OCI-LY7 (cell line): Measurements from ENCODE around the gene P2RY1. TPM values are rescaled to one million over a fixed set of nuclear protein-coding genes. Genes with fewer than 3 reads are reported as not detected.

Source experiments
- BruUV-seq: library from RNA; stranded (reverse); fragments of 400-500 nt; replicated peaks from 2 replicates; lab custom pipeline; 2021; lab: Mats Ljungman, UMichigan
- CTCF ChIA-PET: fragments of 300-600 bp; sonication (Branson Sonifier 250); formaldehyde crosslinking; loops from one replicate; lab custom pipeline; 2022; ENCODE audit warnings: antibody characterized with exemption; ENCODE audit not compliant: unreplicated experiment; lab: Charles Lee
- POLR2A ChIA-PET: fragments of 300-600 bp; sonication (Branson Sonifier 250); formaldehyde crosslinking; loops from one replicate; lab custom pipeline; 2022; ENCODE audit warnings: antibody characterized with exemption; lab: Charles Lee
- DNase-seq: peaks from one replicate; pipeline ENCODE4 v3.0.0-alpha.2; 2015; ENCODE audit warnings: low spot score
- H2AFZ ChIP-seq: fragments of 200-600 bp; sonication (generic), shearing (Covaris generic); 2 replicates; pipeline ENCODE4 v1.6.1; 2014; ENCODE audit warnings: mild to moderate bottlenecking, antibody characterized with exemption, low read length, moderate library complexity
- H3K27ac ChIP-seq: fragments of 200-600 bp; sonication (generic); 2 replicates; pipeline ENCODE4 v1.5.1; 2014; ENCODE audit warnings: mixed run types, low read depth, mild to moderate bottlenecking, moderate library complexity, low read length, inconsistent platforms; ENCODE audit not compliant: poor library complexity, severe bottlenecking
- H3K36me3 ChIP-seq: fragments of 200-600 bp; sonication (generic); 2 replicates; pipeline ENCODE4 v1.6.1; 2014; ENCODE audit warnings: mild to moderate bottlenecking, antibody characterized with exemption, low read length, moderate library complexity, mixed read lengths; ENCODE audit not compliant: insufficient read depth
- H3K4me1 ChIP-seq: fragments of 200-600 bp; sonication (generic); 2 replicates; pipeline ENCODE4 v1.5.1; 2014; ENCODE audit warnings: mild to moderate bottlenecking, low read length; ENCODE audit not compliant: insufficient read depth, poor library complexity, severe bottlenecking
- H3K4me2 ChIP-seq: fragments of 200-600 bp; sonication (generic); 2 replicates; pipeline ENCODE4 v1.6.1; 2014; ENCODE audit warnings: mild to moderate bottlenecking, low read length
- H3K4me3 ChIP-seq: fragments of 200-600 bp; sonication (generic); 2 replicates; pipeline ENCODE4 v1.5.1; 2014; ENCODE audit warnings: mild to moderate bottlenecking, low read depth, low read length; ENCODE audit not compliant: poor library complexity, severe bottlenecking
- H3K79me2 ChIP-seq: fragments of 200-600 bp; sonication (generic); 2 replicates; pipeline ENCODE4 v1.6.1; 2016; ENCODE audit warnings: low read depth, mild to moderate bottlenecking, low read length, moderate library complexity, mixed read lengths; ENCODE audit not compliant: insufficient read depth
- H3K9me2 ChIP-seq: fragments of 200-600 bp; sonication (generic); 2 replicates; pipeline ENCODE4 v1.6.1; 2016; ENCODE audit warnings: mild to moderate bottlenecking, low read length, mixed read lengths; ENCODE audit not compliant: insufficient read depth
- H3K9me3 ChIP-seq: fragments of 200-600 bp; sonication (generic); 2 replicates; pipeline ENCODE4 v1.6.1; 2014; ENCODE audit warnings: mild to moderate bottlenecking, mixed run types, low read length, mixed read lengths
- H4K20me1 ChIP-seq: fragments of 200-600 bp; sonication (generic); 2 replicates; pipeline ENCODE4 v1.6.1; 2014; ENCODE audit warnings: mild to moderate bottlenecking, antibody characterized with exemption, low read length, moderate library complexity, mixed read lengths; ENCODE audit not compliant: insufficient read depth
- EZH2phosphoT487 ChIP-seq: fragments of 200-600 bp; sonication (generic); IDR thresholded peaks from 2 replicates; pipeline ENCODE4 v1.6.1; 2018; ENCODE audit warnings: low read depth, borderline replicate concordance, mild to moderate bottlenecking, mixed run types, antibody characterized with exemption, low read length, moderate library complexity, mixed read lengths
- intact Hi-C: fragments of 100-400 bp; cut with micrococcal nuclease; formaldehyde crosslinking; loops from one replicate; pipeline ENCODE4 v1.10.0; 2022; ENCODE audit not compliant: unreplicated experiment
- total RNA-seq, 2 experiments: library from RNA; depleted of rRNA in 1 of 2; stranded (reverse); fragments of >200 nt in 1 of 2; shearing (Covaris generic) in 1 of 2; gene quantifications; 2 replicates each; pipeline ENCODE4 v1.2.3, GENCODE V29; 2014 to 2022
- TF ChIP-seq, protein P1 (sequence below): fragments of 200-600 bp; sonication (generic); conservative IDR thresholded peaks from 2 replicates; pipeline ENCODE4 v1.5.1; 2014; ENCODE audit warnings: mild to moderate bottlenecking, antibody characterized with exemption, low read length, moderate library complexity, mixed read lengths

P2RY1 gene
- total RNA-seq, 2 experiments from 2014 or later: not detected

DNA sequence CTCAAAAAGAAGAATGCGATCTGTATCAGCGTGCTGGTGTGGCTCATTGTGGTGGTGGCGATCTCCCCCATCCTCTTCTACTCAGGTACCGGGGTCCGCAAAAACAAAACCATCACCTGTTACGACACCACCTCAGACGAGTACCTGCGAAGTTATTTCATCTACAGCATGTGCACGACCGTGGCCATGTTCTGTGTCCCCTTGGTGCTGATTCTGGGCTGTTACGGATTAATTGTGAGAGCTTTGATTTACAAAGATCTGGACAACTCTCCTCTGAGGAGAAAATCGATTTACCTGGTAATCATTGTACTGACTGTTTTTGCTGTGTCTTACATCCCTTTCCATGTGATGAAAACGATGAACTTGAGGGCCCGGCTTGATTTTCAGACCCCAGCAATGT lies 1.3 kb downstream of the P2RY1 start:
- TF ChIP-seq, protein P1, sequence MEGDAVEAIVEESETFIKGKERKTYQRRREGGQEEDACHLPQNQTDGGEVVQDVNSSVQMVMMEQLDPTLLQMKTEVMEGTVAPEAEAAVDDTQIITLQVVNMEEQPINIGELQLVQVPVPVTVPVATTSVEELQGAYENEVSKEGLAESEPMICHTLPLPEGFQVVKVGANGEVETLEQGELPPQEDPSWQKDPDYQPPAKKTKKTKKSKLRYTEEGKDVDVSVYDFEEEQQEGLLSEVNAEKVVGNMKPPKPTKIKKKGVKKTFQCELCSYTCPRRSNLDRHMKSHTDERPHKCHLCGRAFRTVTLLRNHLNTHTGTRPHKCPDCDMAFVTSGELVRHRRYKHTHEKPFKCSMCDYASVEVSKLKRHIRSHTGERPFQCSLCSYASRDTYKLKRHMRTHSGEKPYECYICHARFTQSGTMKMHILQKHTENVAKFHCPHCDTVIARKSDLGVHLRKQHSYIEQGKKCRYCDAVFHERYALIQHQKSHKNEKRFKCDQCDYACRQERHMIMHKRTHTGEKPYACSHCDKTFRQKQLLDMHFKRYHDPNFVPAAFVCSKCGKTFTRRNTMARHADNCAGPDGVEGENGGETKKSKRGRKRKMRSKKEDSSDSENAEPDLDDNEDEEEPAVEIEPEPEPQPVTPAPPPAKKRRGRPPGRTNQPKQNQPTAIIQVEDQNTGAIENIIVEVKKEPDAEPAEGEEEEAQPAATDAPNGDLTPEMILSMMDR: no peak
- TF ChIP-seq EZH2phosphoT487: no peak
- BruUV-seq: no TSS peak
- Histone ChIP-seq H3K4me2 (no peak overlapping the region), H3K27ac (no peak overlapping the region), H2AFZ (no peak overlapping the region), H3K79me2 (no peaks in the 10 kb centered on the region), H3K4me1 (no peaks in the 10 kb centered on the region), H4K20me1 (no peaks in the 10 kb centered on the region), H3K9me2 (no peaks in the 10 kb centered on the region), H3K36me3 (no peaks in the 10 kb centered on the region), H3K4me3 (no peak overlapping the region), H3K9me3 (no peaks in the 10 kb centered on the region)
- intact Hi-C loops: no loop called here
- DNase-seq: no peak
- ChIA-PET POLR2A (no interaction called here), CTCF (no interaction called here)

- intact Hi-C loops: no loop called here
- DNase-seq: no peak
- Histone ChIP-seq H3K9me2 (no peaks in the 10 kb centered on the region), H4K20me1 (no peaks in the 10 kb centered on the region), H3K36me3 (no peaks in the 10 kb centered on the region), H3K4me1 (no peaks in the 10 kb centered on the region), H3K9me3 (no peaks in the 10 kb centered on the region), H3K79me2 (no peaks in the 10 kb centered on the region), H3K4me3 (no peak overlapping the region), H3K4me2 (no peak overlapping the region), H2AFZ (no peak overlapping the region), H3K27ac (no peak overlapping the region)
- ChIA-PET CTCF (no interaction called here), POLR2A (interaction anchor here (0.5 kb wide), 1 partner anchor 608 kb away, joined by 3 read pairs; no protein-coding TSS in a partner anchor)
- no TSS peak for BruUV-seq
- TF ChIP-seq, protein P1: no peak
- no peak for TF ChIP-seq EZH2phosphoT487
Measured at GRCh38 chr3:152839511-152839910, 4.6 kb downstream of the P2RY1 start.

- POLR2A ChIA-PET: no interaction called here
Measured at GRCh38 chr3:152841131-152841530, 6.2 kb downstream of the P2RY1 start.

More at GRCh38 chr3:152841131-152841530, 6.2 kb downstream of the P2RY1 start:
- Histone ChIP-seq H3K4me1 (no peaks in the 10 kb centered on the region), H3K9me3 (no peaks in the 10 kb centered on the region), H4K20me1 (no peaks in the 10 kb centered on the region), H2AFZ (no peak overlapping the region), H3K36me3 (no peaks in the 10 kb centered on the region), H3K4me3 (no peak overlapping the region), H3K9me2 (no peaks in the 10 kb centered on the region), H3K27ac (no peak overlapping the region), H3K4me2 (no peak overlapping the region), H3K79me2 (no peaks in the 10 kb centered on the region)
- intact Hi-C loops: no loop called here
- TF ChIP-seq, protein P1: no peak
- no peak for TF ChIP-seq EZH2phosphoT487
- DNase-seq: no peak
- no TSS peak for BruUV-seq
- CTCF ChIA-PET: no interaction called here
